GM18873 (cell line): ENCODE data around the gene ZSCAN4.

Experiments
- ATAC-seq: cut with Tn5 transposase; IDR thresholded peaks from one replicate; pipeline ENCODE4 v1.9.1; 2021; ENCODE audit warnings: mild to moderate bottlenecking, moderate library complexity, moderate number of reproducible peaks; ENCODE audit not compliant: unreplicated experiment, low FRiP score

ZSCAN4 gene, protein sequence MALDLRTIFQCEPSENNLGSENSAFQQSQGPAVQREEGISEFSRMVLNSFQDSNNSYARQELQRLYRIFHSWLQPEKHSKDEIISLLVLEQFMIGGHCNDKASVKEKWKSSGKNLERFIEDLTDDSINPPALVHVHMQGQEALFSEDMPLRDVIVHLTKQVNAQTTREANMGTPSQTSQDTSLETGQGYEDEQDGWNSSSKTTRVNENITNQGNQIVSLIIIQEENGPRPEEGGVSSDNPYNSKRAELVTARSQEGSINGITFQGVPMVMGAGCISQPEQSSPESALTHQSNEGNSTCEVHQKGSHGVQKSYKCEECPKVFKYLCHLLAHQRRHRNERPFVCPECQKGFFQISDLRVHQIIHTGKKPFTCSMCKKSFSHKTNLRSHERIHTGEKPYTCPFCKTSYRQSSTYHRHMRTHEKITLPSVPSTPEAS

DNA sequence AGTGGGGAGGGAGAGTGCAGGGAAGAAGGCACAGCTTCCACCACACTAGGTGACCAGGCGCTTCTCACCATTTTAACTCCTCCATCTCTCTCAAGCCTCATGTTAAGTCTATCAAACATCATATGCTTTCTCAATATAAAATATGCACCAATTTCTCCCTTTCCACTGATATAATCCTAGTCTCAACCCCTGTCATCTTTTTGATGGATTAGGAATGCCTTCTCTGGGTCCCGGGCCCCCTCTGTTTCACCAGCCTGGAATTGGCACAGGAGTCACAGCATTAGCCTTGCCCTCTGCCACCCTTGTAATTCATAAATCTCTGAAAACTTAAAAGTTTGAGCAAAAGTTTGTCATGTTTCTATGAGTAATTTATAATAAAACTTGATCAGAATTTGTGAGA lies at the start of gene ZSCAN4:
Gene ZSCAN4, plus strand, starts transcription at position 301 of the 400 bp plus-strand sequence. CDS start 7,211 bp downstream, outside the sequence.
- no peak for ATAC-seq

DNA sequence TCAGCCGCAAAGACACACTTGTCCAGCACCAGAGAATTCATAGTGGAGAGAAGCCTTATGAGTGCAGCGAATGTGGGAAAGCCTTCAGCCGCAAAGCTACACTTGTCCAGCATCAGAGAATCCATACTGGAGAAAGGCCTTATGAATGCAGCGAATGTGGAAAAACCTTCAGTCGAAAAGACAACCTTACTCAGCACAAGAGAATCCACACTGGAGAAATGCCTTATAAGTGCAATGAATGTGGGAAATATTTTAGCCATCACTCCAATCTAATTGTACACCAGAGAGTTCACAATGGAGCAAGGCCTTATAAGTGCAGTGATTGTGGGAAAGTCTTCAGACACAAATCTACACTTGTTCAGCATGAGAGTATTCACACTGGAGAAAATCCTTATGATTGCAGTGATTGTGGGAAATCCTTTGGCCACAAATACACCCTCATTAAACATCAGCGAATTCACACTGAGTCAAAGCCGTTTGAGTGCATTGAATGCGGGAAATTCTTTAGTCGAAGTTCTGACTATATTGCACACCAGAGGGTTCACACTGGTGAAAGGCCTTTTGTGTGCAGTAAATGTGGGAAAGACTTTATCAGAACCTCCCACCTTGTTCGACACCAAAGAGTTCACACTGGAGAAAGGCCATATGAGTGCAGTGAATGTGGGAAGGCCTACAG lies 47.9 kb upstream of the ZSCAN4 start:
- no peak for ATAC-seq

DNA sequence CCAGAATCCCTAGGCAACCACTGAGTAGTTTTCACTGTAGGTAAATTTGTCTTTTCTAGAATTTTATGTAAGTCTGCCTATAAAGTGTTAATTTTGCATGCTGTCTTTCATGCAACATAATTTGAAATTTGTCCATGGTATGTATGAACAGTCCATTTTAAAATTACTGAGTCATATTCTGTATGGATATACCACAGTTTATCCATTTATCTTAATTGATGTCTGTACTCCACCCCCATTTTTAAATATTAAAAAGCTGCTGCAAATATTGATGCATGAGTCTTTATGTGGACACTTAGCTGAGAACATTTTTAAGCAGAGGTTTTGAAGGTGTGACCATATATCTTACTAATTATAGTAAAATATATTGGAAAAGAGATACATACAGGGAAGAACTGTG lies 45.6 kb upstream of the ZSCAN4 start:
- no peak for ATAC-seq

DNA sequence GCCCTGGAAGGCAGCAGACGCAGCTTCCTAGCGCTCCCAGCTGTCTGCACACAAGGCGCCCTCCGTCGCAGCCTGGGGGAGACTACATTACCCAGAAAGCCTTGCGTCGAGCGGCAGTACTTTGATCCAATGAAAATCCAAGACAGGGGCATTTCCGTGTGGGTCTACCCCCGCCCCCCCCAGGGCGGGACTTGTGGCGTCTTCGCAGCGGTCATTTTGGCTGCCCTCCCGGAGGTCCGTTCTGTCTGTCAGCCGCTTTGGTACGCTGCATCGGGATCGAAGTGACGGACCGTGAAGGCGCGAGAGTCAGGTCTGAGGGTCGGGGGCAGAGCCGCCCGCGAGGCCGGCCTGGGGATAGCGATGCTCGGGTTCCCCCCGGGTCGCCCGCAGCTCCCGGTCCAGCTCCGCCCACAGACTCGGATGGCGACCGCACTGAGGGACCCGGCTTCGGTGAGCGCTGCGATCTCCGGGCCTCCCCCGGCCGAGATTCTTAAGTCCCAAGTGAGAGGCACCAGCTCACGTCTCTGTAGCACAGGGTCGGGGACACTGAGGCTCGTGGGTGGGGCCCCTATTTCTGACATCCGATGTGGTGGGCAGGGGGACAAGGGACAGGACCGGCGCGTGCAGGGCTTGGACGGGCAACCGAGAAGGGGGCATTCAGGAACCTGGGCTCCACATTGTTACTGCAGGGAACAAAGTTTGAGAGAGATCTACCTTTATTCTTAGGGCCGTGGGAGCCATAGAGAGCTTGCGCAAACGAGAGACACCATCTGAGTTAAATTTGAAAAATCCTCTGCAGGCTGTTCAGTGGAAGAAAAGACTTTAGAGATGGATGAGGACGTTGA lies 35.5 kb upstream of the ZSCAN4 start, which contains the start of gene ZNF211:
Gene ZNF211, plus strand, starts transcription at position 182 of the 845 bp plus-strand sequence. Its CDS starts 179 bp downstream, at position 361.
- ATAC-seq = peak; percentile 89

DNA sequence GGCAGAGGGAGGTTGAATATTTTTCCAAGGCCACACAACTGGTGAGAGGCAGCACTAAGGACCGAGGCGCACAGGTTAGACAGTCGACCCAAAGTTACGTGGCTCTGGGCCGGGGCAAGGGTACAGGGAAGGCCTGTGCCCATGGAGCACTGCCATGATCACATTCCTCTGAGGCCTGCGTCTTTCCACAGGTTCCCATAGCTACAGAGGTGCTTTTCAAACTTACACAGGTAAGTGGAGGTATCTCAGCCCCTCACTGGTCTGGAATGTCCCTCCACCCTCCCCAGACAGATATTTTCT lies 35.0 kb upstream of the ZSCAN4 start:
- ATAC-seq = no peak

DNA sequence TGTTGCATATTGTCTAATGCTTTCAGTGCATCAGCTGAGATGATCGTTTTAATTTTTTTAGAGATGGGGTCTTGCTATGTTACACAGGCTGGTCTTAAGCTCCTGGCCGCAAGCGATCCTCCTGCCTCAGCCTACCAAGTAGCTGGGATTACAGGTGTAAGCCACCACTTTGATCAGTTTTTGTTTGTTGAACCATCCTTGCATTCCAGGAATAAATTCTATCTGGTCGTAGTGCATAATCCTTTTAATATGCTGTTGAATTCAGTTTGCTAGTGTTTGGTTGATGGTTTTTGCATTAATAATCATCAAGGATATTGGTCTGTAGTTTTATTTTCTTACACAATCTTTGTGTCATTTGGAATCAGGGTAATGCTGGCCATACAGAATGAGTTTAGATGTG lies 31.4 kb upstream of the ZSCAN4 start:
- no peak for ATAC-seq

DNA sequence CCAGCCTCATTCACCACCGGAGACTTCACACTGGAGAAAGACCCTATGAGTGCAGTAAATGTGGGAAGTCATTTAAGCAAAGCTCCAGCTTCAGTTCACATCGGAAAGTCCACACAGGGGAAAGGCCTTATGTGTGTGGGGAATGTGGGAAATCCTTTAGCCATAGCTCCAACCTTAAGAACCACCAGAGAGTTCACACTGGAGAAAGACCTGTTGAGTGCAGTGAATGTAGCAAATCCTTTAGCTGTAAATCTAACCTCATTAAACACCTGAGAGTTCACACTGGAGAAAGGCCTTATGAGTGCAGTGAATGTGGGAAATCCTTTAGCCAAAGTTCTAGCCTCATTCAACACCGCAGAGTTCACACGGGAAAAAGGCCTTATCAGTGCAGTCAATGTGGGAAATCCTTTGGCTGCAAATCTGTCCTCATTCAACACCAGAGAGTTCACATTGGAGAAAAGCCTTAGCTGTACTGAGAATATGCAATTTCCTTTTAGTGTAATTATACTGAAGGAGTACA lies 27.0 kb upstream of the ZSCAN4 start:
- ATAC-seq = no peak

DNA sequence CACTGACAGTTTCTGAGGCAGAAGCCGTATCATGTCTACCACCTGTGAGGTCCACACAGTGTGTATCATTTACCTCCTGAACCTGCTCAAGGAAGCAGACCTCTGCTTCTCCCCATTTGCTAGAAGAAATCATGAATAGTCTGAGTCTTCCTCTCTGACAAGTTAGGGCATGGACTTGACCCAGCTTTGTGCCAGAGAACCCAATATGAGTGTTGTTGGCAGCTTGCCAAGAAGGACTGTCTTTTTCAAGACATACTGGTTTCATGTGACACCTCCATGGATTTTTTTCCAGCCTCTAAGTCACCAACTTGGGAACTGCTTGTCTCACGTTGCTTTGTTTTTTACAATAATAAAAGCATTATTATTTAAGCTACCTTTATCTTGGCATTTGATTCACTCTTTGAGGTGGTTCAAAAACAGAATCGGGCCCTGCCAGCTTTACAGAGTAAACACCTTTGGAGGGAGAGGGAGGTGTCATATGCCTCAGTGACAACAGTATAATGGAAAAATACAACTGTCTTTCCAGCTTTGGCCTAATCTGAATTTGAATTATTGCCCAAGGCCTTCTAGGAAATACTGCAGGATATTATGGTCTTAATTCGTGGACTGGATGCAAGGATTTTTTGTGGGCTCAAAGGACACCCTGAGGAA lies 26.2 kb upstream of the ZSCAN4 start:
- no peak for ATAC-seq

DNA sequence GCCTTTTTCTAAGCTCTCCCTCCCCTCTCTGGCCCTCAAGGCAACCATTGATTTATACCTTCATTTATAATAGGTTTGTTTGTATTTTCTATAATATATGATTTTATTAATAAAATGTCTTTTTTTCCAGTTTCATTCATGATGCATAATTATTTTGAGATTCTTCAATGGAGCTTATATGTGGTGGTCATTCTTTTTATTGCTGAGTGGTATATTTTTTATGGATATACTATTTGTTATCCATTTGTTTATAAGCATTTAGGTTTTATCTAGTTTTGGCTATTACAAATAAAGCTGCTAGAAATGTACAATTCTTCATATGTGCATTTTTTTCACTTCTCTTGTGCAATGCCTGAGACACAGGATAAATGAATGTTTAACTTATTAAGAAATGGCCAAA lies 25.0 kb upstream of the ZSCAN4 start:
- no peak for ATAC-seq

DNA sequence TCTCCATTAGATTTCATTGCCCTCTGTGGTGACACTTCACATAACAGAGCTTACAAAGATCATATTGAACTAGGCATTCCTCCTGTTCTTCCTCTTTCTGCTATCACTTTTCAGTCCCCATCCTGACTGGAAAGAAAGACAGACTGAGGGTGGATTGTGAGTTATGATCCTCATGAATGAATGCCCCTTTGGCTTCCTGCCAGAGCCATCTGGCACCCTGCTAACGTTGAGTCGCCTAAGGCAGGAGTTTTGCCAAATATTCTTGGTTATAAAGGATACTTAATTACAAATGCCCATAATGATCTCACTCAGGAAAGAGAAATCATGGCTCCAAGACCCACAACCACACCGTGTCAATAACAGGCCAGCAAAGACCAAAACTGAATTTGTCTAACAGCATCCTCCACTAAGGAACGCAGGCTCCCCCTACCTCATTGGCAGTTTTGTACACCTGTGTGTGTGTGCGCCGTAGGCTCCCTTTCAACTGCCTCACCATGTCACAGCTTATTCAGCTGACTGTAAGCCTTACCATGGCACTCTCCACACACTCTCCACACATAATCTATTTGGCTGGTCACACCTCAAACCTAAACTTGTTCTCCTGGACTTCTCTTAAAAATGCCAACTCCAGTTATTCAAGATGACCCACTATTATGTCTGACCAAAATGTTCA lies 20.3 kb upstream of the ZSCAN4 start:
- no peak for ATAC-seq

DNA sequence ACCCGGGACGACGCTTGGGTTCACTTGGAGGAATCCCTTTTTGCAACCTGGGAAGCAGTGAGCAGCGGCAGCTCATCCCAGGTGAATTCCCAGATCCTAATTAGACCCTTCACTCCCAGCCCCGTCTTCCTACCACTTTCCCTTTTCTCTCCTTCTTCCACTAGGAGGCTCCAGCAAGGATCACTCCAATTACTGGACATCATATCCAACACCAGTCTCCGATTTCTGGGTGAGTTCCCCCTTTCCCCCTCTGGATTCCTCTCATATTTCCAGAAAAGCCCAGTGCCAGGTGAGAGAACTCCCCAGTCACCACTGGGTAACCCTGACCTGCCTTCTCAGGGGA lies 17.1 kb upstream of the ZSCAN4 start:
- ATAC-seq = no peak

DNA sequence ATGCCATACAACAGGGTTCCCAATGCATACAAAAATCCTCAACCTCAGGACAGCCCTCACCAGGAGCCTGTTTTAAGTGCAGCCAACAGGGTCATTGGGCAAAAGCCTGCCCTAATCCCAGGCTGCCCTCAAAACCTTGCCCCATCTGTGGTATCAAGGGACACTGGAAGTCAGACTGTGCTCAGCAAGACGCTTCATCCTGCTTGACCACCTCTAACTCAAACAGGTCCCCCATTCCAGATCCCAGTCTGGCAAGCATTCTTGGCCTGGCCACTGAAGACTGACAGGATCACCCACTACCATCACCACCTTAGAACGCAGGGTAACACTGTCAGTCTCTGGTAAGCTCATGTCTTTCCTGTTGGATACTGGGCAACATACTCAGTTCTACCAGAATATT lies 15.0 kb upstream of the ZSCAN4 start:
- ATAC-seq = no peak

DNA sequence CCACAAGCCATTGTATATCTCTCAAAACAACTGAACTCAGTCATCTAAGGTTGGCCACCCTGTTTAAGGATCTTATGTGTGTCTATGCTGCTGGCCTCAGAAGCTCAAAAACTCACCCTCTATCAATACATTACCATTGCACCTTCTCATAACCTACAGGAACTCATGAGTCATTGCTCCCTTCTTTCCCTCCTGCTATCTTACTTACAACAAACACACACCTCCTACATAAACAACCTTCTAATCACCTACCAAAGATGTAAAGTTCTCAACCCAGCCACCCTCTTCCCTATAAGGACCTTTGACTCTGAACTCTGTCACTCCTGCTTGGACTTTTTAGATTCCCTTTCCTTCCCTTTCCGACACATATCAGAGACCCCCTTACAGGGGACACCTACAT lies 13.3 kb upstream of the ZSCAN4 start:
- no peak for ATAC-seq

DNA sequence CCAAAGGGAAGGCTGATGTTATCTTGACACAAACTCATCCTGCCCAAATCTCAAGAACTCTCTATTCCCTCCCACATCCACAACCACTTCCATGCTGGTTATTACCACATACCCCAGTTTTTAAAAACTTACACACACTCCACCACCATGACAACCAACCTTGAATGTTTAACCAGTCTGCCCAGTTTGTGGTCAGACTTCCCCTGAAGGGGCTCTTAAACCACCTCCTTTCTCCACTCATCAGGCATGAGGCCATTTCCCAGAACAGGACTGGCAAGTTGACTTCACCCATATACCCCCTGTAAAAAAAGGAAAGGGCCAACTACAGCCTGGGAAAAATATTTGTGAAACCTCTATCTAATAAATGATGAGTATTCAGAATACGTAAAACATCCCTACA lies 12.4 kb upstream of the ZSCAN4 start:
- ATAC-seq = no peak

DNA sequence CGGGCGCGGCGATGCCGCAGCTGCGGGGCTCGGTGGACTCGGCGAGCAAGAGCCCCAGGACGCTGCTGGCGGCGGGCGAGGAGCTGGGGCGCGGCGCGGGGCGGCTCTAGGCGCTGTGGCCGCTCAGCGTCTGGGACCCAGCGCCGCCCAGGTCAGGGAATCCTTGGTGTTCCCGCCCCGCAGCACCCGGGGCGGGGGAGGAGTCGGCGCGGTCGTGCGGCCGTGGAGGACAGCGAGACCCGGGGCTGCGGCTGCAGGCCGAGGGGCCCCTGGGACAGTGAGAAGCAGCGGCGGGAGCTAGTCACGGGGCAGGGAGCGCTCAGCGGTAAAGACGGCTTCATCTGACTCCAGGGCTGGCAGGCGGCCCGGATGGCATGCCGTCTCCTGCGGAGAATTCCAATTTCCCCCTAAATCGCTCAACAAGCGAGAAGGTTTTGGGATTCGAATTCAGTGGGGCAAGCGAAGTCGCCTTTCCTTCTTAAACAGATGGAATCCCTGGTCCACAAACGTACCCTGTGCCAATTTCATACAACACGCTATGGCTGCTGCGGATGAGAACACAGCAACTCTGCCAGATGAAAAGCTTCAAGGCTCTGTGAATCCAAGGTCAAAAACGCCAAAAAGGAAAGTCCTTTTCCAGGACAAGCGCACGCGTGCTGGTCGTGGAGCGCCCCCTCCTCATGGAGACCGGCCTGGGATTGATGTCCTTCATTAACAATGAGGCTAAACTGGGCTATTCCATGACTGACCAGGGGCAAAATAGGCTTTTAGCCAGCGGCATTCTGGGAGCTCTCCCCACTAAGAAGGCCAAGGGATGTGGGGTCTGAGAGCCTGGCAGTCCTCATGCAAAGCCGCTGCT lies 4.2 kb upstream of the ZSCAN4 start:
- ATAC-seq = no peak

DNA sequence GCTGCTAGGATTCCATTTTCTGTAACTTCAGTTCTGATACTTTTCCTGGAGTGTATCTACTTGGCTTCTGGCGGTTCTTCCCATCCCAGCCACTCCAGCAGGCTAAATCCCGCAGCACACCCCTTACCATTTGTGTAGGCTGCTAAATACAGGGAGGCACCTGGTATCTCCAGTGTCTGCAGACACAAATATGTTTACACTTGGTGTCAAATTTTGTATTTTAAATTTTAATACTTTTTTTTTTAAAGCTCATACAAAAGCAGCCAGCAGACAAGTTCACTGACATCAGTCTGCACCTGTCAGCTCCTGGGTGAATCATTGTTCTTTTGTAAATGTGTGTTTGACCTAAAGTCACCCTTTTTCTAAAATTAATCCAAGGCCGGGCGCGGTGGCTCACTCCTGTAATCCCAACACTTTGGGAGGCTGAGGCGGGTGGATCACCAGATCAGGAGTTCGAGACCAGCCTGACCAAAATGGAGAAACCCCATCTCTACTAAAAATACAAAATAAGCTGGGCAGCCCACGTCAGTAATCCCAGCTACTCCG lies 3.4 kb upstream of the ZSCAN4 start:
- ATAC-seq = no peak

DNA sequence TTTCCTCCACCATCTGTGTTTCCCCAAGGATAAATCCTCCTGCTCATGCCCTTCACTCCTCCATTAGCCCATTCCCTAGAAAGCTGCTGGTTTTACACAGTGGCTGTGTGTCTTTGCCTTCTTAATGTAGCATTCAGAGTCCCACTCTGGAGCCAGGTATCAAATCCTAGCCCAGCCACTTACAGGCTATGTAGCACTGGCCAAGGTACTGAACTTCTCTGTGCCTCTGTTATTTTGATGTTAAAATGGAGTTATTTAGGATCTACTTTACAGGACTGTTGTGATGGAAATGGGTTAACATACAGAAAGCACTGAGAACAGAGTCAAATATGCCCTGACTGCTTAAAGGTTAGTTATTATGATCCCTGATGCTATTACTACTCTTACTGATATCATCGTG lies 1.5 kb upstream of the ZSCAN4 start:
- ATAC-seq = no peak

DNA sequence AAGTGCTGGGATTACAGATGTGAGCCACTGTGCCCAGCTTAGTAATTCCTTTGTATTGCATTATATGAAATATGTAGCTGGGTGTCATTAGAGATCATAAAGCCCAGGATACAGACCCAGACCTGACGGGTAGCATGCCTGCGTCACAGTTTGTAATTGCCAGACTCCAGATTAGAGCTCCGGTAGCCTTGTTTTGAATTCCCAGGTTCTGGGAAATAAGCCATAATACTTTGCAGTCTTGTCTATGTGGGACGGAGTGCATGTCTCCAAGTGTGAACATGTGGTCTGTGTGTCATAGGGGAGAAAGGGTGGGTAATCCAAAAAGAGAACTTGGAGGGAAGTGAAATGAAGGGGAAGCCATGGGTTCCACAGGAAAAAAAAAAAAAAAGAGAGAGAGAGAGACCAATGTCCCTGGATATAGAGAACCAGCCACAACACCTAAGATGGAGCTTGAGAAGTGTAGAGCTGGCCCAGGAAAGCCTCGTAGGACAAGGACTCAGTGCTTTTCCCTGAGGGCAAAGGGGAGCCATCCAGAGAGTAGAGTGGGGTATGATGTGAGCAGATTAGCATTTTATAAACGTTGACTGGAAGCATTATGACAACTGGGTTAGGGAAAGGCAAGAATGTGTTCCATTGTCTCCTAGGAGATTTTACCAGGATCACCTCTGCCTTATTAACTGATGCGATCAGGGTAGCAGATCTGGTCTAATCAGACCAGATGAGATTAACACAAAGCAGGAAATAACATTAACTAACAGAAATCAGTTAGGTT lies 2.6 kb downstream of the ZSCAN4 start:
- ATAC-seq = no peak
